Loucy (cell line): ENCODE results near the gene HMCN1.

Experiments
- H2AFZ ChIP-seq: fragments of 200-600 bp; sonication (generic); 2 replicates; pipeline ENCODE4 v1.6.0; 2016; ENCODE audit warnings: antibody characterized with exemption, mild to moderate bottlenecking, low read length, moderate library complexity
- H3F3A ChIP-seq: fragments of 200-600 bp; 2 replicates; pipeline ENCODE4 v1.6.0; 2016; ENCODE audit warnings: antibody characterized with exemption, low read depth, mild to moderate bottlenecking
- H3K27me3 ChIP-seq: fragments of 200-600 bp; sonication (generic); 2 replicates; pipeline ENCODE4 v1.6.1; 2014; ENCODE audit warnings: low read length, mild to moderate bottlenecking; ENCODE audit not compliant: insufficient read depth, poor library complexity, severe bottlenecking
- H3K36me3 ChIP-seq: fragments of 200-600 bp; sonication (generic); 2 replicates; pipeline ENCODE4 v1.6.1; 2016; ENCODE audit warnings: low read length; ENCODE audit not compliant: insufficient read depth
- H3K4me1 ChIP-seq: fragments of 200-600 bp; sonication (generic); 2 replicates; pipeline ENCODE4 v1.5.1; 2014; ENCODE audit warnings: low read length, mild to moderate bottlenecking; ENCODE audit not compliant: insufficient read depth, poor library complexity, severe bottlenecking
- H3K4me2 ChIP-seq: fragments of 200-600 bp; sonication (generic); 2 replicates; pipeline ENCODE4 v1.6.0; 2014; ENCODE audit warnings: antibody characterized with exemption, low read length, low read depth, mild to moderate bottlenecking; ENCODE audit not compliant: poor library complexity, severe bottlenecking
- H3K4me3 ChIP-seq: fragments of 200-600 bp; sonication (generic); 2 replicates; pipeline ENCODE4 v1.5.1; 2014; ENCODE audit warnings: low read length, mild to moderate bottlenecking, mixed read lengths; ENCODE audit not compliant: poor library complexity, severe bottlenecking
- H3K79me2 ChIP-seq: fragments of 200-600 bp; sonication (generic); 2 replicates; pipeline ENCODE4 v1.6.1; 2014; ENCODE audit warnings: low read length; ENCODE audit not compliant: insufficient read depth
- H3K9ac ChIP-seq: fragments of 200-600 bp; sonication (generic); 2 replicates; pipeline ENCODE4 v1.6.0; 2014; ENCODE audit warnings: mild to moderate bottlenecking, low read depth, low read length, moderate library complexity; ENCODE audit not compliant: poor library complexity, severe bottlenecking
- H3K9me2 ChIP-seq: fragments of 200-600 bp; sonication (generic); replicated peaks from 2 replicates; pipeline ENCODE4 v1.6.1; 2016; ENCODE audit warnings: low read depth, low read length, mixed read lengths
- H3K9me3 ChIP-seq: fragments of 200-600 bp; sonication (generic); 2 replicates; pipeline ENCODE4 v1.6.1; 2014; ENCODE audit warnings: mild to moderate bottlenecking, antibody characterized with exemption, low read length, low read depth; ENCODE audit not compliant: insufficient read depth
- H4K20me1 ChIP-seq: fragments of 200-600 bp; sonication (generic); 2 replicates; pipeline ENCODE4 v1.6.0; 2014; ENCODE audit warnings: antibody characterized with exemption, low read length, mild to moderate bottlenecking; ENCODE audit not compliant: insufficient read depth, poor library complexity, severe bottlenecking
- EZH2phosphoT487 ChIP-seq: fragments of 200-600 bp; IDR thresholded peaks from 2 replicates; pipeline ENCODE4 v1.6.1; 2018; ENCODE audit warnings: antibody characterized with exemption, mild to moderate bottlenecking, moderate library complexity, borderline replicate concordance
- TF ChIP-seq, protein P1 (sequence below): fragments of 200-600 bp; sonication (generic); conservative IDR thresholded peaks from 2 replicates; pipeline ENCODE4 v1.5.1; 2014; ENCODE audit warnings: mild to moderate bottlenecking, antibody characterized with exemption, low read length

HMCN1 gene

DNA sequence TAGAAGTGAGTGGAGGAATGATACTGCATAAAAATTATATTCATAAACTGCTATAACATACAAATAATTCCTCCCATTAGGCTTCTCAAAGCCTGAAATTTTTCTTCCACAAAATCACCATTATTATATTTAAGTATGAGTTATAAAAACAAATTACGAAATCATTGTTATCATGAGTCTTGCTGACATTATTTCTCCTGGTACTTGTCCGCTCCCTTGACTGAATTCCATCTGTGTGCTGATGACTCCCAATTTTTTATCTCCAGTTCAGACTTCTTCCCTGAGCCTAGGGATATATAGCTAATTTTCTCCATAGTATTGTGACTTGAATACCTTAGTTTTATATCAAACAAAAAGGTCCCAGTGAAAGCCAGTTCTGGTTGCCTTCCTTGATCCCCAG, 268.2 kb downstream of the HMCN1 start:
- Histone ChIP-seq H3K9me2 (no peaks in the 10 kb centered on the region), H3K9me3 (no peaks in the 10 kb centered on the region), H3K27me3 (no peaks in the 10 kb centered on the region), H4K20me1 (no peaks in the 10 kb centered on the region), H3K9ac (no peak overlapping the region), H3K4me3 (no peak overlapping the region), H3K4me1 (no peaks in the 10 kb centered on the region), H3F3A (no peaks in the 10 kb centered on the region), H2AFZ (no peak overlapping the region), H3K36me3 (no peaks in the 10 kb centered on the region), H3K4me2 (no peak overlapping the region), H3K79me2 (no peaks in the 10 kb centered on the region)
- TF ChIP-seq, protein P1, sequence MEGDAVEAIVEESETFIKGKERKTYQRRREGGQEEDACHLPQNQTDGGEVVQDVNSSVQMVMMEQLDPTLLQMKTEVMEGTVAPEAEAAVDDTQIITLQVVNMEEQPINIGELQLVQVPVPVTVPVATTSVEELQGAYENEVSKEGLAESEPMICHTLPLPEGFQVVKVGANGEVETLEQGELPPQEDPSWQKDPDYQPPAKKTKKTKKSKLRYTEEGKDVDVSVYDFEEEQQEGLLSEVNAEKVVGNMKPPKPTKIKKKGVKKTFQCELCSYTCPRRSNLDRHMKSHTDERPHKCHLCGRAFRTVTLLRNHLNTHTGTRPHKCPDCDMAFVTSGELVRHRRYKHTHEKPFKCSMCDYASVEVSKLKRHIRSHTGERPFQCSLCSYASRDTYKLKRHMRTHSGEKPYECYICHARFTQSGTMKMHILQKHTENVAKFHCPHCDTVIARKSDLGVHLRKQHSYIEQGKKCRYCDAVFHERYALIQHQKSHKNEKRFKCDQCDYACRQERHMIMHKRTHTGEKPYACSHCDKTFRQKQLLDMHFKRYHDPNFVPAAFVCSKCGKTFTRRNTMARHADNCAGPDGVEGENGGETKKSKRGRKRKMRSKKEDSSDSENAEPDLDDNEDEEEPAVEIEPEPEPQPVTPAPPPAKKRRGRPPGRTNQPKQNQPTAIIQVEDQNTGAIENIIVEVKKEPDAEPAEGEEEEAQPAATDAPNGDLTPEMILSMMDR: no peak
- no peak for TF ChIP-seq EZH2phosphoT487

DNA sequence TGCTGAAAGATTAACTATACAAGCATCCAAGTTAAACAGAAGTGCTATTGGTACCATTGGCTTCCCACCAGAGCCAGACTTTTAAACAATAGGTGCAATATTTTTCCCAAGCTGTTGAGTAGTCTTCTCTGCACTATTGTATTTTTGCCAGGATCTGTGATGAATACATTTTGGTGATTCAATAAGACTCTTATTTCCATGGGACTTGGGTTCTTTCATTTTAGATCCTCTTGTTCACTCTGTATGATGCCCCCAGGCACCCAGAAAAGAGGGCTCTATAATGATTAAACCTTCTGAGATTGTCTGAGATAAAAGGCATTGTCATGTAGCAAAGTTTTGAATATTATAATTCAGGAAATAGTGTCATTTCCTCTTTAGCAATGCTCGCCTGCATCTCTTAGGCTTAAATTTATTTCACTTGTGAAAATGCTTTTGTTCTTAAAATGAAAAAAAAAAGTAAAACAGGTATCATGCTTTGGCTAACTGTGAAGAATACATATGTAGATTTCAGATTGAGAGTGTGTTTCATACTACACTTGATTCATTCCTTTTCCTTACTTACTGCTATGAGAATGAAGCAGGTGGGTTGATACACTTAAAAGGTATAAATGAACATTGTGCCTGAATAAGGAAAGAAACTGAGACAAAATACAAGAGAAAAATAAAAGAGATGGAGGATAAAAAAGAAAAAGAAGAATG, 275.0 kb downstream of the HMCN1 start:
- no peaks in the 10 kb centered on the region for H3F3A ChIP-seq
- H3K79me2 ChIP-seq: no peaks in the 10 kb centered on the region
- TF ChIP-seq EZH2phosphoT487: no peak
- TF ChIP-seq, protein P1: no peak
- no peaks in the 10 kb centered on the region for H3K27me3 ChIP-seq
- no peak overlapping the region for H3K4me3 ChIP-seq
- H3K36me3 ChIP-seq: no peaks in the 10 kb centered on the region
- H3K4me1 ChIP-seq: peaks cover 6% of the 10 kb centered on the region
- no peaks in the 10 kb centered on the region for H3K9me2 ChIP-seq
- H3K4me2 ChIP-seq: no peak overlapping the region
- H2AFZ ChIP-seq: no peak overlapping the region
- H3K9ac ChIP-seq: no peak overlapping the region
- no peaks in the 10 kb centered on the region for H3K9me3 ChIP-seq
- no peaks in the 10 kb centered on the region for H4K20me1 ChIP-seq

DNA sequence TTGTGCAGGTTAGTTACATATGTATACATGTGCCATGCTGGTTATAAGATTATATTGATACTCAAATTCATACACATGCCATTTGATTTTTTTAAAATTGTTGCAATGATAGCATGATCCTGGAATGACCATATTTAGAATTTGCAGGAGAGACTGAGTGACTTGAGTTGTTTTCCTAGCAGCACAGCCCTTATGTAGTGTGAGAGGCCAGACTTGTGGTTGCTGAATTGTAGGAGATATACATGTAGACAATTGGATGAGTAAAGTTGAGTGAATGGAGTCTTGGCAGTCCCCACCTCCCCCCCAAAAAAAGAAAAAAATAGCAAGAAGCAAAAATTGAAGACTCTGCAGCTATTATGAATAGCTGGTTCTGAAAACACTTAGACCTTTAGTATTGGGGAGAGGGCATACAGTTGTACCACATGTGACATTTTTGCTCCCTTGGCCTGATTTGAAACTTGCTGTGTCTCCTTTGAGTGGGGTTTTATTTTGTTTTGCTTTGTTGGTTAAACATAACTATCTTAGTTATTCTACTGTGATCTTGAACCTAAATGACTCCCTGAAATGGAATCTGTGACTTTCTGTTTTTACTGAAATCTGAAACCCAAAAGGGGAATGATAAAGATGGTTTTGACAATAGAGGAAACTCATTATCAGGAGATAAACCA, 280.3 kb downstream of the HMCN1 start:
- Histone ChIP-seq H3K9me3 (no peaks in the 10 kb centered on the region), H3K4me3 (no peak overlapping the region), H3K36me3 (no peaks in the 10 kb centered on the region), H3F3A (no peaks in the 10 kb centered on the region), H4K20me1 (no peaks in the 10 kb centered on the region), H3K9ac (no peak overlapping the region), H3K9me2 (no peaks in the 10 kb centered on the region; the same call in 1 of the 2 replicates), H3K79me2 (no peaks in the 10 kb centered on the region), H3K4me1 (no peaks in the 10 kb centered on the region), H3K4me2 (no peak overlapping the region), H2AFZ (no peak overlapping the region), H3K27me3 (no peaks in the 10 kb centered on the region)
- TF ChIP-seq, protein P1: no peak
